ENCODE measurements around the gene REXO5.
A peak's percentile ranks its signal among the peaks of the same experiment; 100 is the strongest.
"Not testable (repeated sequence)": the region's sequence is repeated elsewhere in the genome, so short reads cannot be mapped to it uniquely, and the experiment has no call there.

The REXO5 gene

DNA sequence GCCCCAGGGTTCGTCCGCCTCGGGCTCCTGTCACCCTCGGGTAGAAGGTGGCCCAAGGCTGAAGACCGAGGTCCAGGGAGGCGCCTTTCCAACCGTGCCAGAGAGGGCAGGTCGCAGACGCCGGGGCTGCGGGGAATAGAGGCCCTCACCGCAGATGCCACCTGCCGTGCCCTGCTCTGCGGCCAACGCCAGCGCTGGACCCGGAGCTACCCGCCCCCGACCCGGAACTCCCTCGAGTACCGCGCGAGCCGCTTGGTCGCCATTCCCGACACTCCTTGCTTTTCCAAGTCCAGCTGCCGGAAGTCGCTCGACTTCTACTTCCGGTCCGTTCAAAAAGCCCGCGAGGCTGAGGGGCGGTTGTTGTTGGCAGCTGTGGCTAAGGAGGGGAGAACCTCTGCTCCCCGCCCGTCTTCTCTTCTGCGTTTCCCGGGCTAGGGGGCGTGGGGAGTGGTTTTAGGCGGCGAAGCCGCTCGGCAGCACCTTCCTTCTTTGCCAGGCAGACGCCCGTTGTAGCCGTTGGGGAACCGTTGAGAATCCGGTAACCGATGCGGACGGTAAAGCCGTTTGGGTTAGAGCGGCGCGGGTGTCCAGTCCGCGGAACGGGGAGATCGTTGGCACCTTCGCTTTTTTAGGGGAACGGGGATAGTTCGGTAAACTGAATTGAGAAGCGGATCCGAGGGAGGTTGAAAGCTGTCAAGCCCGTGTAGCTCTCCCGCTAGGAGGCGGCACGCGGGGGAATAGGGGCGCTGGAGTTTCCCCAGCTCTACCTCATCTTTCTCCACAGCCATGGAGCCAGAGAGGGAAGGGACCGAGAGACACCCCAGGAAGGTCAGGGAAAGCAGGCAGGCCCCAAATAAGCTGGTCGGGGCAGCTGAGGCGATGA, at the start of gene REXO5, which contains the start of gene ERI2:
Gene REXO5, plus strand, starts transcription at position 360 of the 883 bp plus-strand sequence. Its CDS starts 427 bp downstream, at position 787.
Gene ERI2, minus strand, starts transcription at position 305 of the 883 bp plus-strand sequence. Its CDS starts 42 bp downstream, at position 263.
- DNase-seq (ENCODE audit: extremely low read depth in 1 of 2, low read depth in 1 of 2), result peak; percentile 37 to 55

- DNase-seq (ENCODE audit: extremely low read depth in 1 of 2, low read depth in 1 of 2), result no peak
These were observed 46.0 kb upstream of the REXO5 start for GRCh38 chr16:20760346-20760745.

DNA sequence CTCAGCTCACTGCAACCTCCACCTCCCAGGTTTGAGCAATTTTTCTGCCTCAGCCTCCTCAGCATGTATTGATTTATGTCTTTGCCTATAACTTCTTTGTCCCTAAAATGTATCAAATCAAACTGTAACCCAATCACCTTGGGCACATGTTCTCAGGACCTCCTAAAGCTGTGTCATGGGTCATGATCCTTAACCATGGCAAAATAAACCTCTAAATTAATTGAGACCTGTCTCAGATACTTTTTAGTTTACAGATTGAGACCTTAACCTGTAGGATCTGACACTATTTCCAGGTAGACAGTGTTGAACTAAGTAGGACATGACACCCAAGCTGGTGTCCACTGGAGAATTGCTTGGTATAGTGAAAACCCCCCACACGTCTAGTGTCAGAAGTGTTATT, 45.2 kb upstream of the REXO5 start:
- no peak for DNase-seq (ENCODE audit: extremely low read depth in 1 of 2, low read depth in 1 of 2)

GRCh38 chr16:20762404-20763123, 43.8 kb upstream of the REXO5 start:
- DNase-seq (ENCODE audit: extremely low read depth in 1 of 2, low read depth in 1 of 2), result no peak

GRCh38 chr16:20763461-20764232, 42.7 kb upstream of the REXO5 start, which contains the start of gene ACSM3:
TSS of gene ACSM3 (plus strand) at chr16:20764014. CDS start at chr16:20770035, 6,021 bp downstream.
- DNase-seq (ENCODE audit: extremely low read depth in 1 of 2, low read depth in 1 of 2), result no peak

- not testable (repeated sequence) for DNase-seq (ENCODE audit: extremely low read depth in 1 of 2, low read depth in 1 of 2)
These were observed 41.9 kb upstream of the REXO5 start for GRCh38 chr16:20764448-20764847.

GRCh38 chr16:20765732-20766131, 40.6 kb upstream of the REXO5 start:
- no peak for DNase-seq (ENCODE audit: extremely low read depth in 1 of 2, low read depth in 1 of 2)

GRCh38 chr16:20766294-20766693, 40.0 kb upstream of the REXO5 start:
- DNase-seq (ENCODE audit: extremely low read depth in 1 of 2, low read depth in 1 of 2), result no peak

- no peak for DNase-seq (ENCODE audit: extremely low read depth in 1 of 2, low read depth in 1 of 2)
These were observed 38.8 kb upstream of the REXO5 start for GRCh38 chr16:20767577-20767976.

- DNase-seq (ENCODE audit: extremely low read depth in 1 of 2, low read depth in 1 of 2), result no peak
These were observed 38.2 kb upstream of the REXO5 start for GRCh38 chr16:20768121-20768520.

DNA sequence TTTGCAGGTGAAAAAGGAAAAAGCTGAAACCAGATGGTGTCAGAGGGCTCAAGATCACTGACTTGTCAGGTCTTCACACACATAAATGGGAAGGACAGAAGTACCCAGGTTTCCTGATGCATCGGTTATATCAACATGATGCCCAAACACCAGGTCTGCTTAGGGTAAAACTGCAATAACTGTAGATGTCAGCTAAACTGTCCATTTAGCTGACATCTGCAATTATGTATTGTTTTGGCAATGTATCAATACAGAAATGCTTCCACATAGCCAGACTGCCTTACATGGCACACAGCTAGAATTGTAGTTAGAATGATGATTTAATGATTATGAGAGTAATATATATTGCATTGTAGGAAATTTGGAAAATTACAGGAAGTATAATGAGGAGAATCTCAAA, 37.5 kb upstream of the REXO5 start:
- no peak for DNase-seq (ENCODE audit: extremely low read depth in 1 of 2, low read depth in 1 of 2)

DNA sequence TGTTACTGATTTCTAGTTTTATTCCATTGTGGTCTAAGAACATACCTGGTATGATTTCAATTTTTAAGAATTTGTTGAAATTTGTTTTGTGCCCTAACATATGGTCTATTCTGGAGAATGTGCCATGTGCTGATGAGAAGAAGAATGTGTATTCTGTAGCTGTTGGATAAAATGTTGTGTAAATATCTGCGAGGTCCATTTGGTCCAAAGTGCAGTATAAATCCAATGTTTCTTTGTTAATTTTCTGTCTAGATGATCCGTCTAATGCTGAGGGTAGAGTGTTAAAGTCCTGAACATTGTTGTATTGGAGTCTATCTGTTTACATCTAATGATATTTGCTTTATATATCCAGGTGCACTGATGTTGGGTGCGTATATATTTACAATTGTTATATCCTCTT, 32.6 kb upstream of the REXO5 start:
- DNase-seq (ENCODE audit: extremely low read depth in 1 of 2, low read depth in 1 of 2), result no peak

DNA sequence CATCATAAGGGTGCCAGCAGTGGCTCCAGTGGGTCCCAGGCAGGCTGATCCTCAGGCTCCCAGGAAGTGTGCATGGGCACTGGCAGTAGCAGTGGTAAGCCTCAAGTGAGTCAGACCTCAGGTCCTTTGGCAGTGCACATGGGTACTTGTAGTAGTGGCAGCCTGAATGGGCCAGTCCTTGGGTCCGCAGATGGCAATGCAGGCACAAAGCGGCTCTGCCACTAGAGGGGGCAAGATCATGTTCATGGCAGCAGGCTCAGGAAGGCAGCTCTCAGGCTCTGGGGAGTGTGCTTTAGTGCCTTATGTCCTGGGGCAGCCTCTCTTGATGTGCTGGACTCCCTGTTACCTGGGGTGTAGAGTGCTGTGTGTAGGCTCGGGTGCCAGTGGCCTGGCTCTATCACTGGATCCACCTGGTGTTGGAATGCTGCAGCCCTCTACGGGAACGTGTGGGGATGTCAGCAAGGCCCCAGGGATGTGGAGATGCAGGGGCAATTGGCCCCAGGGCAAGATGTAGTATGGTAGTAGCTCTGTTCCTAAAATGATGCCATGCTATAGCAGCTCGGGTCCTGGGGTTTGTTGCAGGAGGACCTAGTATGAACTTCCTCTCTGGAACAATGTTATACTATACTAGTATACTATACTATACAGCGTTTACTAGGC, 31.5 kb upstream of the REXO5 start:
- peak in 1 of 2 donors; percentile 21 for DNase-seq (ENCODE audit: extremely low read depth in 1 of 2, low read depth in 1 of 2)

GRCh38 chr16:20781697-20782096, 24.6 kb upstream of the REXO5 start:
- DNase-seq (ENCODE audit: extremely low read depth in 1 of 2, low read depth in 1 of 2), result no peak

GRCh38 chr16:20782470-20782869, 23.9 kb upstream of the REXO5 start:
- DNase-seq (ENCODE audit: extremely low read depth in 1 of 2, low read depth in 1 of 2), result no peak

DNA sequence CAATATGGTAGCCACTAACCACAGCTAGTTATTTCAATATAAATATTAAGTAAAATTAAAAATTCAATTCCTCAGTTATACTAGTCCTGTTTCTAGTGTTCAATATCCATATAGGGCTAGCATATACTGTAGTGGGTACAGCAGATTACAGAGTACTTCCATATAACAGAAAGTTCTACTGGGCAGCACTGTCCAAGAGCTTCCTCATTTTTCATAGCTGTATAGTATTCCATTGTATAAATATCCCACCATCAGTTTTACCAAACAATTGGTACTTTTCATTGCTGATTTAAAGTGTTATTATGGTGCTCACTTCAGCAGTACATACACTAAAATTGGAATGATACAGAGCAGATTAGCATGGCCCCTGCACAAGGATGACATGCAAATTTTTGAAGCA, 22.1 kb upstream of the REXO5 start:
- no peak for DNase-seq (ENCODE audit: extremely low read depth in 1 of 2, low read depth in 1 of 2)

DNA sequence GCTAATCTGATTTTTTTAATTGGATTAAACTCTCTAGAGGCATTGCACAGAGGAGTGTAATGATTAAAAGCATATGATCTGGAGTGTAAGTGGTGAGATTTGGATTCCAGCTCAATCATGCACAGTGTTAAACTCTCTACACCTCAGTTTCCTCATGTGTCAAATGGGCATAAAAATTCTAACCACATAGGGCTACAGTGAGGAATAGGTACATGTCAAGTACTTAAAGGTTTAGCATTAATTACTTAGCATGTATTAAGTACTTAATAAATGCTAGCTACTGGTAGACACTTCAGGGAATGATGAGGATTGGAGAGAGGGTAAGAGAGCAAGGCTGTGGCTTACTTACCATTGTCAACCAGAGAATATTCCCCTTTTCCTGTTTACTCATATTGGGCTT, 17.2 kb upstream of the REXO5 start:
- DNase-seq (ENCODE audit: extremely low read depth in 1 of 2, low read depth in 1 of 2), result no peak

GRCh38 chr16:20791923-20792612, 14.3 kb upstream of the REXO5 start:
- no peak for DNase-seq (ENCODE audit: extremely low read depth in 1 of 2, low read depth in 1 of 2)

DNA sequence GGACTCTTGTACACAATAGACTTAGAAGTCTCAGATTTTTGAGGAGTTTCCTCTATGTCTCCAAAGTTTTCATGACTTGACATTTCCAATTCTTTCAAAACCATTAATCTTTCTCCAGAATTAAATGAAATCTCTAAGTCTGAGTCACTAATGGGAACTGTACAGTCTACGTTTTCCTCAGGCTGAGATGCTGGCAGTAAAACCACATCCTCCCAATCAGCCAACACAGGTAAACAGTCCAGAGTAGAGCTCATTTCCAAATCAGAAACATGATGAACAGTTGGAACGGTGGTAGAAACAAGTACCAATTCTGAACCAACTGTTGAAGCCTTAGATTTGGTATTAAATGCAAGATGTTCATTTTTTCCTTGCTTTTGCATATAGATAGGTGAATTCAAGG, 8.0 kb upstream of the REXO5 start:
- no peak for DNase-seq (ENCODE audit: extremely low read depth in 1 of 2, low read depth in 1 of 2)

- DNase-seq (ENCODE audit: extremely low read depth in 1 of 2, low read depth in 1 of 2), result no peak
These were observed 6.7 kb upstream of the REXO5 start for GRCh38 chr16:20799599-20799998.
